B cell (primary cell): ENCODE results near the gene ARMC5. TPM values are rescaled to one million over a fixed set of nuclear protein-coding genes. Genes with fewer than 3 reads are reported as not detected.

Experiments
- ATAC-seq: fragments of 200-7000 bp; cut with Tn5 transposase; one replicate; pipeline ENCODE4 v1.10.0; 2021; ENCODE audit warnings: low read depth, mild to moderate bottlenecking, moderate number of reproducible peaks, moderate library complexity
- CTCF ChIA-PET: fragments of 350-600 bp; sonication (Branson Sonifier 250); formaldehyde crosslinking; loops from one replicate; lab custom pipeline; 2021; ENCODE audit warnings: antibody characterized with exemption, inconsistent platforms; lab: Charles Lee
- POLR2A ChIA-PET: fragments of 350-600 bp; sonication (Branson Sonifier 250); formaldehyde crosslinking; loops from one replicate; lab custom pipeline; 2021; ENCODE audit warnings: antibody characterized with exemption; lab: Charles Lee
- DNase-seq: peaks from one replicate; pipeline ENCODE4 v3.0.0; 2013
- H2AFZ ChIP-seq: 2 replicates; pipeline ENCODE4 v1.6.1; 2012; ENCODE audit warnings: mild to moderate bottlenecking, low read depth, low read length; ENCODE audit not compliant: insufficient read depth, poor library complexity, severe bottlenecking
- H3K27ac ChIP-seq, 2 donors: 1 replicate in 1 of 2; 2 replicates in 1 of 2; pipeline ENCODE4 v1.5.1; 2012 to 2013; ENCODE audit warnings: low read length in 2 of 2, mild to moderate bottlenecking in 2 of 2, moderate library complexity in 1 of 2
- H3K27me3 ChIP-seq, 4 experiments: fragments of 200-600 bp in 1 of 4; sonication (generic) in 1 of 4; replicated peaks in 1 of 4; 1 replicate in 2 of 4; 2 replicates in 2 of 4; pipeline versions ENCODE4 v1.6.1 to v1.7.0; 2013 to 2016; ENCODE audit warnings: low read length in 3 of 4, mild to moderate bottlenecking in 2 of 4, mixed read lengths in 1 of 4, moderate library complexity in 1 of 4; ENCODE audit not compliant: insufficient read depth in 4 of 4, control insufficient read depth in 3 of 4; ENCODE audit errors: control extremely low read depth in 1 of 4
- H3K36me3 ChIP-seq, 2 experiments: replicated peaks in 1 of 2; 1 replicate in 1 of 2; 2 replicates in 1 of 2; pipeline versions ENCODE4 v1.6.1 to v1.7.1; 2013; ENCODE audit warnings: low read length in 1 of 2; ENCODE audit not compliant: insufficient read depth in 2 of 2, control insufficient read depth in 1 of 2; ENCODE audit errors: control extremely low read depth in 1 of 2, extremely low read depth in 1 of 2
- H3K4me1 ChIP-seq, 2 donors: fragments of 200-600 bp in 1 of 2; sonication (generic) in 1 of 2; 1 replicate in 1 of 2; 2 replicates in 1 of 2; pipeline versions ENCODE4 v1.5.1 to v1.6.1; 2013 to 2017; ENCODE audit warnings: low read length in 2 of 2; ENCODE audit not compliant: control insufficient read depth in 2 of 2, insufficient read depth in 2 of 2
- H3K4me2 ChIP-seq: replicated peaks from 2 replicates; pipeline ENCODE3; 2012; ENCODE audit warnings: mild to moderate bottlenecking, low read depth, low read length; ENCODE audit not compliant: poor library complexity, severe bottlenecking
- H3K4me3 ChIP-seq, 5 experiments: fragments of 200-600 bp in 1 of 5; sonication (generic) in 1 of 5; 1 replicate in 3 of 5; 2 replicates in 2 of 5; pipeline versions ENCODE4 v1.5.1 to v1.7.0; 2011 to 2016; ENCODE audit warnings: low read length in 4 of 5, mild to moderate bottlenecking in 4 of 5, low read depth in 2 of 5, control low read depth in 1 of 5, moderate library complexity in 1 of 5; ENCODE audit not compliant: insufficient read depth in 1 of 5; ENCODE audit errors: control extremely low read depth in 1 of 5, extremely low read depth in 1 of 5
- H3K79me2 ChIP-seq: fragments of 200-600 bp; sonication (generic); one replicate; pipeline ENCODE4 v1.6.0; 2016; ENCODE audit warnings: low read length; ENCODE audit not compliant: control insufficient read depth, insufficient read depth
- H3K9ac ChIP-seq: fragments of 200-600 bp; sonication (generic); 2 replicates; pipeline ENCODE4 v1.6.1; 2017; ENCODE audit warnings: mild to moderate bottlenecking, low read length, moderate library complexity
- H3K9me3 ChIP-seq, 3 donors: one replicate each; pipeline versions ENCODE4 v1.6.1 to v1.7.1; 2013; ENCODE audit warnings: low read length in 2 of 3; ENCODE audit not compliant: control insufficient read depth in 2 of 3, insufficient read depth in 1 of 3; ENCODE audit errors: control extremely low read depth in 1 of 3
- H4K20me1 ChIP-seq: 2 replicates; pipeline ENCODE4 v1.6.0; 2012; ENCODE audit warnings: mild to moderate bottlenecking, low read length; ENCODE audit not compliant: insufficient read depth, control insufficient read depth, poor library complexity, severe bottlenecking
- H3K27ac Mint-ChIP-seq: one replicate; pipeline ENCODE4 v1.8.0; 2021; ENCODE audit warnings: mixed read lengths
- H3K27me3 Mint-ChIP-seq: one replicate; pipeline ENCODE4 v1.8.0; 2021; ENCODE audit warnings: mixed read lengths
- H3K4me1 Mint-ChIP-seq: one replicate; pipeline ENCODE4 v1.8.0; 2021; ENCODE audit warnings: mixed read lengths
- H3K4me3 Mint-ChIP-seq: one replicate; pipeline ENCODE4 v1.8.0; 2021; ENCODE audit warnings: mixed read lengths
- H3K9me3 Mint-ChIP-seq: one replicate; pipeline ENCODE4 v1.8.0; 2022; ENCODE audit warnings: mixed read lengths; ENCODE audit not compliant: insufficient read depth
- EZH2 ChIP-seq: IDR thresholded peaks from 2 replicates; pipeline ENCODE4 v1.6.1; 2012; ENCODE audit warnings: borderline replicate concordance, low read depth, mild to moderate bottlenecking, moderate library complexity, low read length; ENCODE audit not compliant: insufficient read depth, poor library complexity, severe bottlenecking
- WGBS: methylation state at CpG from one replicate; pipeline ENCODE4 v1.1.5; 2013; ENCODE audit warnings: missing lambda C conversion rate; ENCODE audit not compliant: insufficient coverage; 5-methylcytosine and 5-hydroxymethylcytosine counted together
- intact Hi-C: fragments of 100-400 bp; cut with micrococcal nuclease; formaldehyde crosslinking; loops from one replicate; pipeline ENCODE4 v1.10.0; 2022
- polyA plus RNA-seq: library from polyadenylated mRNA; depleted of rRNA; stranded (reverse); fragments of >200 nt; gene quantifications from 2 replicates; pipeline ENCODE4 v1.2.3, GENCODE V29; 2012
- total RNA-seq, 2 donors: library from RNA; stranded (reverse); fragments of 120-200 nt in 1 of 2; gene quantifications; 1 replicate in 1 of 2; 2 replicates in 1 of 2; pipeline versions ENCODE4 v1.2.3 to v1.2.4, GENCODE V29; 2013 to 2022
- TF ChIP-seq, protein P1 (sequence below): fragments of 200-600 bp; IDR thresholded peaks from one replicate; pipeline ENCODE4 v1.8.0; 2022; ENCODE audit warnings: antibody characterized with exemption, mild to moderate bottlenecking

The ARMC5 gene
- total and polyA plus RNA-seq, 2 donors (not counting 1 experiment from before 2014, with no cell fraction given): 11.7 to 15.4 TPM

DNA sequence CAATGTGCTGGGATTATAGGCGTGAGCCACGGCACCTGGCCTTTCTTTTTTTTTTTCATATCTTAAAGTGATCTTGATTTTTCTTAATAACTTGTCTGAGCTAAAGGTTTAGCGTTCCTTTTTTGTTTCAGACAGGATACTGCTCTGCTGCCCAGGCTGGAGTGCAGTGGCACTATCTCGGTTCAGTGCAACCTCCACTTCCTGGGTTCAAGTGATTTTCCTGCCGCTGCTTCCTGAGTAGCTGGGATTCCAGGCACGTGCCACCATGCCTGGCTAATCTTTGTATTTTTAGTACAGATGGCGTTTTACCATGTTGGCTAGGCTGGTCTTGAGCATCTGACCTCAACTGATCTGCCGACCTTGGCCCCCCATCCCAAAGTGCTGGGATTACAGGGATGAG, 44.9 kb downstream of the ARMC5 start:
- peaks cover 24 to 26% of the 10 kb centered on the region in 2 donors for H3K4me1 ChIP-seq
- POLR2A ChIA-PET: interaction anchor here (0.7 kb wide), 1 partner anchor 346 kb away, joined by 4 read pairs; no protein-coding TSS in a partner anchor
- no peak overlapping the region for H3K4me3 ChIP-seq
- ATAC-seq (no peak), DNase-seq (no peak)
- CTCF ChIA-PET: no interaction called here
- H3K36me3 ChIP-seq: peaks cover 0 to 8% of the 10 kb centered on the region in 2 experiments
- no peaks in the 10 kb centered on the region for H4K20me1 ChIP-seq
- Mint-ChIP-seq H3K27ac (peak overlapping the region; percentile 26), H3K9me3 (no peaks in the 10 kb centered on the region), H3K4me3 (no peak overlapping the region), H3K27me3 (no peaks in the 10 kb centered on the region), H3K4me1 (peaks cover 33% of the 10 kb centered on the region)
- no peaks in the 10 kb centered on the region for H3K27me3 ChIP-seq
- peak overlapping the region in 1 of 2 donors; percentile 23 for H3K27ac ChIP-seq
- no peak overlapping the region for H2AFZ ChIP-seq
- 28% methylated on average over 6 of the region's 8 CpGs for WGBS
- intact Hi-C loops: no loop called here
- no peaks in the 10 kb centered on the region for H3K9me3 ChIP-seq
- H3K4me2 ChIP-seq: no peak overlapping the region
- H3K9ac ChIP-seq: no peak overlapping the region
- H3K79me2 ChIP-seq: peaks cover 21% of the 10 kb centered on the region
- TF ChIP-seq, protein P1, sequence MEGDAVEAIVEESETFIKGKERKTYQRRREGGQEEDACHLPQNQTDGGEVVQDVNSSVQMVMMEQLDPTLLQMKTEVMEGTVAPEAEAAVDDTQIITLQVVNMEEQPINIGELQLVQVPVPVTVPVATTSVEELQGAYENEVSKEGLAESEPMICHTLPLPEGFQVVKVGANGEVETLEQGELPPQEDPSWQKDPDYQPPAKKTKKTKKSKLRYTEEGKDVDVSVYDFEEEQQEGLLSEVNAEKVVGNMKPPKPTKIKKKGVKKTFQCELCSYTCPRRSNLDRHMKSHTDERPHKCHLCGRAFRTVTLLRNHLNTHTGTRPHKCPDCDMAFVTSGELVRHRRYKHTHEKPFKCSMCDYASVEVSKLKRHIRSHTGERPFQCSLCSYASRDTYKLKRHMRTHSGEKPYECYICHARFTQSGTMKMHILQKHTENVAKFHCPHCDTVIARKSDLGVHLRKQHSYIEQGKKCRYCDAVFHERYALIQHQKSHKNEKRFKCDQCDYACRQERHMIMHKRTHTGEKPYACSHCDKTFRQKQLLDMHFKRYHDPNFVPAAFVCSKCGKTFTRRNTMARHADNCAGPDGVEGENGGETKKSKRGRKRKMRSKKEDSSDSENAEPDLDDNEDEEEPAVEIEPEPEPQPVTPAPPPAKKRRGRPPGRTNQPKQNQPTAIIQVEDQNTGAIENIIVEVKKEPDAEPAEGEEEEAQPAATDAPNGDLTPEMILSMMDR: no peak
- TF ChIP-seq EZH2: no peak

- intact Hi-C loops: no loop called here
- H3K27ac Mint-ChIP-seq: no peak overlapping the region
- H3K4me1 Mint-ChIP-seq: peaks cover 42% of the 10 kb centered on the region
- no CpG with 5 or more reads among the region's 4 CpGs for WGBS
- Histone ChIP-seq H3K27ac (peak overlapping the region in 1 of 2 donors; percentile 67), H3K4me3 (no peak overlapping the region), H3K9ac (no peak overlapping the region), H3K79me2 (peaks cover 20% of the 10 kb centered on the region), H2AFZ (no peak overlapping the region), H3K9me3 (no peaks in the 10 kb centered on the region), H3K27me3 (no peaks in the 10 kb centered on the region), H3K4me1 (peaks cover 32 to 33% of the 10 kb centered on the region in 2 donors), H4K20me1 (no peaks in the 10 kb centered on the region), H3K36me3 (peaks cover 0 to 3% of the 10 kb centered on the region in 2 experiments), H3K4me2 (no peak overlapping the region)
- no peak for ATAC-seq
- no peaks in the 10 kb centered on the region for H3K9me3 Mint-ChIP-seq
- ChIA-PET POLR2A (no interaction called here), CTCF (no interaction called here)
- TF ChIP-seq, protein P1: no peak
- no peak for TF ChIP-seq EZH2
- H3K4me3 Mint-ChIP-seq: no peak overlapping the region
- DNase-seq: no peak
- no peaks in the 10 kb centered on the region for H3K27me3 Mint-ChIP-seq
These were observed 46.2 kb downstream of the ARMC5 start for GRCh38 chr16:31505483-31505882.
